ENCODE data around the gene AGK.

GRCh38 chr7:141652691-141653090 lies 101.5 kb downstream of the AGK start:
- TF ChIP-seq CTCF (IDR thresholded peaks at IDR 0.05): no peak
- TF ChIP-seq POLR2A (IDR thresholded peaks at IDR 0.05): no peak
- TF ChIP-seq POLR2AphosphoS5 (IDR thresholded peaks at IDR 0.05): no peak
- TF ChIP-seq EP300 (IDR thresholded peaks at IDR 0.05): no peak
